H1 (cell line): ENCODE results near the gene DNM2. TPM values are rescaled to one million over a fixed set of nuclear protein-coding genes. Genes with fewer than 3 reads are reported as not detected.

Experiments
- CTCF ChIA-PET: fragments of 300-600 bp; sonication (Branson Sonifier 250); formaldehyde crosslinking; loops from one replicate; lab custom pipeline; 2021; ENCODE audit not compliant: partially characterized antibody; lab: Charles Lee
- POLR2A ChIA-PET: fragments of 300-600 bp; sonication (Branson Sonifier 250); formaldehyde crosslinking; loops from one replicate; lab custom pipeline; 2021; ENCODE audit warnings: inconsistent platforms; ENCODE audit not compliant: partially characterized antibody; lab: Charles Lee
- DNase-seq, 2 experiments: peaks; one replicate each; pipeline versions ENCODE4 v3.0.0 to v3.0.0-alpha.2; 2010 to 2022; ENCODE audit warnings: low spot score in 2 of 2, low read depth in 1 of 2, mixed read lengths in 1 of 2
- FAIRE-seq: peaks from 2 replicates; lab custom pipeline; 2011; peaks lifted over from hg19 to GRCh38; lab: Jason Lieb, UNC
- H2AFZ ChIP-seq: 2 replicates; pipeline ENCODE4 v1.8.1; 2012; ENCODE audit warnings: low read length, inconsistent platforms
- H2AK5ac ChIP-seq: 2 replicates; pipeline ENCODE4 v1.6.1; 2013; ENCODE audit warnings: low read depth, low read length
- H2BK120ac ChIP-seq: replicated peaks from 2 replicates; pipeline ENCODE3; 2013; ENCODE audit warnings: low read depth, low read length, inconsistent platforms
- H2BK12ac ChIP-seq: 2 replicates; pipeline ENCODE4 v1.6.1; 2013; ENCODE audit warnings: low read depth, low read length
- H2BK15ac ChIP-seq: 2 replicates; pipeline ENCODE4 v1.6.1; 2013; ENCODE audit warnings: low read length
- H2BK20ac ChIP-seq: 2 replicates; pipeline ENCODE4 v1.6.1; 2013; ENCODE audit warnings: low read length
- H2BK5ac ChIP-seq: 2 replicates; pipeline ENCODE4 v1.6.1; 2013; ENCODE audit warnings: low read depth, low read length
- H3K14ac ChIP-seq: 2 replicates; pipeline ENCODE4 v1.6.1; 2013; ENCODE audit warnings: inconsistent platforms; ENCODE audit not compliant: insufficient read length
- H3K18ac ChIP-seq: 2 replicates; pipeline ENCODE4 v1.6.1; 2013; ENCODE audit warnings: low read length; ENCODE audit errors: extremely low read depth
- H3K23ac ChIP-seq: 2 replicates; pipeline ENCODE4 v1.6.1; 2013; ENCODE audit warnings: inconsistent platforms; ENCODE audit not compliant: insufficient read length
- H3K23me2 ChIP-seq: 2 replicates; pipeline ENCODE4 v1.6.1; 2013; ENCODE audit warnings: low read depth, low read length
- H3K27ac ChIP-seq: 2 replicates; pipeline ENCODE4 v1.6.1; 2011; ENCODE audit warnings: low read depth, low read length, inconsistent platforms
- H3K27me3 ChIP-seq, 4 experiments: replicated peaks in 1 of 4; 1 replicate in 1 of 4; 2 replicates in 3 of 4; pipeline versions ENCODE4 v1.6.1 to v1.8.1; 2011 to 2013; ENCODE audit warnings: low read length in 3 of 4, mild to moderate bottlenecking in 3 of 4, inconsistent platforms in 2 of 4, mixed read lengths in 2 of 4, moderate library complexity in 1 of 4; ENCODE audit not compliant: control insufficient read depth in 3 of 4, insufficient read depth in 3 of 4; ENCODE audit errors: extremely low read depth in 1 of 4
- H3K36me3 ChIP-seq, 4 experiments: 2 replicates each; pipeline versions ENCODE4 v1.6.1 to v1.8.1; 2011 to 2013; ENCODE audit warnings: mild to moderate bottlenecking in 4 of 4, low read length in 3 of 4, moderate library complexity in 2 of 4, control low read depth in 1 of 4, inconsistent platforms in 1 of 4; ENCODE audit not compliant: insufficient read depth in 4 of 4, control insufficient read depth in 2 of 4
- H3K4ac ChIP-seq: replicated peaks from 2 replicates; pipeline ENCODE3; 2013; ENCODE audit warnings: low read length, low read depth, mixed read lengths, inconsistent platforms; ENCODE audit not compliant: insufficient read length
- H3K4me1 ChIP-seq, 4 experiments: replicated peaks in 1 of 4; 1 replicate in 1 of 4; 2 replicates in 3 of 4; pipeline versions ENCODE4 v1.6.1 to v1.8.1; 2011 to 2013; ENCODE audit warnings: low read length in 3 of 4, inconsistent platforms in 2 of 4, mixed read lengths in 1 of 4; ENCODE audit not compliant: insufficient read depth in 4 of 4, control insufficient read depth in 3 of 4
- H3K4me2 ChIP-seq, 2 experiments: 2 replicates each; pipeline versions ENCODE4 v1.6.1 to v1.8.1; 2011 to 2013; ENCODE audit warnings: low read depth in 2 of 2, low read length in 2 of 2, control low read depth in 1 of 2, inconsistent platforms in 1 of 2, mild to moderate bottlenecking in 1 of 2; ENCODE audit not compliant: insufficient read depth in 1 of 2
- H3K4me3 ChIP-seq, 4 experiments: fragments of 200-600, 300-600 bp in 1 of 4; sonication (generic), shearing (Covaris generic), sonication (Bioruptor Twin) in 1 of 4; 2 replicates each; pipeline versions ENCODE4 v1.5.1 to v1.8.1; 2011 to 2016; ENCODE audit warnings: low read length in 4 of 4, low read depth in 3 of 4, control low read depth in 2 of 4, inconsistent platforms in 2 of 4, mild to moderate bottlenecking in 2 of 4, mixed read lengths in 1 of 4, moderate library complexity in 1 of 4; ENCODE audit not compliant: insufficient read depth in 2 of 4; ENCODE audit errors: extremely low read depth in 1 of 4
- H3K56ac ChIP-seq: replicated peaks from 2 replicates; pipeline ENCODE3; 2013; ENCODE audit warnings: low read depth, mild to moderate bottlenecking, mixed read lengths, low read length, inconsistent platforms; ENCODE audit not compliant: insufficient read length
- H3K79me1 ChIP-seq: 2 replicates; pipeline ENCODE4 v1.6.1; 2013; ENCODE audit warnings: low read depth, low read length, control low read depth
- H3K79me2 ChIP-seq, 2 experiments: 2 replicates each; pipeline versions ENCODE4 v1.6.1 to v1.8.1; 2012 to 2013; ENCODE audit warnings: low read length in 2 of 2, mild to moderate bottlenecking in 2 of 2, inconsistent platforms in 1 of 2; ENCODE audit not compliant: insufficient read depth in 2 of 2, control insufficient read depth in 1 of 2
- H3K9ac ChIP-seq, 4 experiments: replicated peaks in 1 of 4; 1 replicate in 1 of 4; 2 replicates in 3 of 4; pipeline versions ENCODE4 v1.6.1 to v1.8.1; 2011 to 2013; ENCODE audit warnings: low read depth in 3 of 4, low read length in 3 of 4, control low read depth in 2 of 4, mild to moderate bottlenecking in 2 of 4, moderate library complexity in 2 of 4, inconsistent platforms in 1 of 4; ENCODE audit errors: extremely low read depth in 1 of 4
- H3K9me3 ChIP-seq, 2 experiments: 2 replicates each; pipeline versions ENCODE4 v1.6.1 to v1.8.1; 2012 to 2013; ENCODE audit warnings: mild to moderate bottlenecking in 2 of 2, moderate library complexity in 2 of 2, control low read depth in 1 of 2, inconsistent platforms in 1 of 2, low read depth in 1 of 2, low read length in 1 of 2, mixed read lengths in 1 of 2; ENCODE audit not compliant: insufficient read depth in 2 of 2
- H4K20me1 ChIP-seq, 2 experiments: replicated peaks in 1 of 2; 2 replicates each; pipeline versions ENCODE3 to v1.8.1; 2011 to 2013; ENCODE audit warnings: inconsistent platforms in 2 of 2, low read length in 2 of 2, mild to moderate bottlenecking in 1 of 2; ENCODE audit not compliant: insufficient read depth in 2 of 2, control insufficient read depth in 1 of 2
- H4K5ac ChIP-seq: 2 replicates; pipeline ENCODE4 v1.6.1; 2013; ENCODE audit warnings: low read length, low read depth, mixed read lengths, inconsistent platforms; ENCODE audit not compliant: insufficient read length
- H4K8ac ChIP-seq: 2 replicates; pipeline ENCODE4 v1.8.0; 2013; ENCODE audit warnings: mild to moderate bottlenecking, moderate library complexity, low read length, inconsistent platforms; ENCODE audit not compliant: insufficient read depth; ENCODE audit errors: extremely low read depth
- H4K91ac ChIP-seq: replicated peaks from 2 replicates; pipeline ENCODE3; 2013; ENCODE audit warnings: low read length, mixed read lengths, inconsistent platforms; ENCODE audit not compliant: insufficient read length
- ATF3 ChIP-seq: IDR thresholded peaks from 2 replicates; pipeline ENCODE4 v1.6.1; 2011; ENCODE audit warnings: low read depth, mild to moderate bottlenecking, low read length; ENCODE audit not compliant: insufficient read depth
- EP300 ChIP-seq, 2 experiments: IDR thresholded peaks; 1 replicate in 1 of 2; 2 replicates in 1 of 2; pipeline ENCODE4 v1.6.1; 2011 to 2012; ENCODE audit warnings: low read depth in 2 of 2, low read length in 2 of 2, mild to moderate bottlenecking in 2 of 2, borderline replicate concordance in 1 of 2, inconsistent platforms in 1 of 2, moderate library complexity in 1 of 2
- NANOG ChIP-seq: IDR thresholded peaks from 2 replicates; pipeline ENCODE4 v1.6.1; 2011; ENCODE audit warnings: low read length, low read depth, mild to moderate bottlenecking, inconsistent platforms; ENCODE audit not compliant: insufficient read depth, poor library complexity, severe bottlenecking
- POLR2AphosphoS5 ChIP-seq: IDR thresholded peaks from 2 replicates; pipeline ENCODE4 v1.6.1; 2011; ENCODE audit warnings: low read depth, low read length
- SP2 ChIP-seq: IDR thresholded peaks from 2 replicates; pipeline ENCODE4 v1.6.1; 2012; ENCODE audit warnings: mild to moderate bottlenecking, low read length, inconsistent platforms
- TCF12 ChIP-seq: IDR thresholded peaks from 2 replicates; pipeline ENCODE4 v1.6.1; 2011; ENCODE audit warnings: low read depth, mild to moderate bottlenecking, low read length
- WGBS, 2 experiments: shearing (Covaris generic) in 1 of 2; methylation state at CpG; one replicate each; pipeline versions ENCODE4 v1.1.6 to v1.1.7; 2013 to 2015; ENCODE audit warnings: low lambda C conversion rate in 2 of 2, mixed read lengths in 2 of 2, inconsistent platforms in 1 of 2, low coverage in 1 of 2, missing lambda C conversion rate in 1 of 2; ENCODE audit not compliant: insufficient replicate concordance in 2 of 2, insufficient coverage in 1 of 2, insufficient read length in 1 of 2; ENCODE audit errors: extremely low coverage in 1 of 2, missing lambda C conversion rate in 1 of 2; 5-methylcytosine and 5-hydroxymethylcytosine counted together
- polyA plus RNA-seq, 7 experiments: library from polyadenylated mRNA; depleted of rRNA in 3 of 7; stranded (reverse) in 5 of 7; unstranded in 2 of 7; fragments of >200 nt in 5 of 7; fragments of 200-250 nt in 2 of 7; gene quantifications; 1 replicate in 5 of 7; 2 replicates in 1 of 7; 4 replicates in 1 of 7; pipeline versions ENCODE4 v1.2.1 to v1.2.3, GENCODE V29; 2011 to 2013; ENCODE audit warnings: missing spikeins in 2 of 7, mixed read lengths in 2 of 7
- total RNA-seq: library from RNA; stranded (reverse); fragmentation: NEBNext Ultra II Directional; extraction: Animal tissue kit (Norgen Biotek cat#: 25700); gene quantifications from 2 replicates; pipeline ENCODE4 v1.2.1, GENCODE V29; 2021

DNM2 gene
- total and polyA plus RNA-seq, 2 of the 8 experiments (the other 6 are each of a cell fraction or from before 2014, with no cell fraction given), result 61.9 to 120 TPM

GRCh38 chr19:10683064-10683426 is 34.8 kb upstream of the DNM2 start:
- no peak overlapping the region for H4K5ac ChIP-seq
- no peak overlapping the region for H2BK12ac ChIP-seq
- no peak overlapping the region for H3K18ac ChIP-seq
- 92% methylated on average over 15 of the region's 15 CpGs; no CpG with 5 or more reads in 1 of the 2 experiments for WGBS, 2 experiments
- DNase-seq (no peak), FAIRE-seq (no peak)
- no peak overlapping the region for H3K4ac ChIP-seq
- peaks cover 10% of the 10 kb centered on the region; the same call in 1 of the 2 replicates for H3K79me1 ChIP-seq
- no peaks in the 10 kb centered on the region for H3K27me3 ChIP-seq
- H3K79me2 ChIP-seq, result peaks cover 0 to 79% of the 10 kb centered on the region in 2 experiments; a peak in 2 of 4 replicates
- H3K23ac ChIP-seq, result no peak overlapping the region
- no peak overlapping the region for H2AFZ ChIP-seq
- no peak overlapping the region; the same call in 1 of the 2 replicates for H2BK5ac ChIP-seq
- H3K56ac ChIP-seq, result no peak overlapping the region
- no peaks in the 10 kb centered on the region for H3K9me3 ChIP-seq
- H3K9ac ChIP-seq, result no peak overlapping the region
- H3K14ac ChIP-seq, result no peak overlapping the region
- no peak for TF ChIP-seq ATF3
- TF ChIP-seq NANOG, result no peak
- TF ChIP-seq EP300 (IDR thresholded peaks at IDR 0.05; ENCODE audit: borderline replicate concordance in 1 of 2, low read depth in 2 of 2, low read length in 2 of 2), result no peak
- no peak for TF ChIP-seq SP2
- 0 out of 2 replicates have a peak, but pooled peaks have one; percentile 14 for TF ChIP-seq POLR2AphosphoS5
- no peak for TF ChIP-seq TCF12
- H3K36me3 ChIP-seq, result peaks cover 94 to 100% (median 96%) of the 10 kb centered on the region in 4 experiments
- H2BK20ac ChIP-seq, result no peak overlapping the region
- H4K8ac ChIP-seq, result no peak overlapping the region
- no peaks in the 10 kb centered on the region for H3K23me2 ChIP-seq
- no peak overlapping the region for H2BK15ac ChIP-seq
- H3K4me2 ChIP-seq, result no peak overlapping the region
- H2AK5ac ChIP-seq, result no peak overlapping the region
- H4K91ac ChIP-seq, result no peak overlapping the region
- no peak overlapping the region for H3K4me3 ChIP-seq
- ChIA-PET POLR2A (interaction anchor here (1.0 to 59.0 kb wide), 4 partner anchors 9 to 131 kb away, joined by 5 to 1874 read pairs (median 940); partner anchors contain the start of genes DNM2, ILF3 and QTRT1), CTCF (interaction anchor here (0.6 to 2.1 kb wide), 4 partner anchors 9 to 102 kb away, joined by 3 to 10 read pairs (median 3); no protein-coding TSS in a partner anchor)
- no peaks in the 10 kb centered on the region; a peak in 2 of 7 replicates for H3K4me1 ChIP-seq
- peaks cover 44 to 56% of the 10 kb centered on the region in 2 experiments for H4K20me1 ChIP-seq
- peak overlapping the region; percentile 7; the same call in 1 of the 2 replicates for H3K27ac ChIP-seq
- H2BK120ac ChIP-seq, result no peak overlapping the region
